Activated CD8-positive, alpha-beta T cell treated with anti-CD3 and anti-CD28 coated beads for 36 hours (primary cell): ENCODE measurements around the gene BRAT1. TPM values are rescaled to one million over a fixed set of nuclear protein-coding genes. Genes with fewer than 3 reads are reported as not detected.

ENCODE experiments used
- ATAC-seq: fragments of 200-7000 bp; cut with Tn5 transposase; one replicate; pipeline ENCODE4 v1.10.0; 2021; ENCODE audit warnings: mild to moderate bottlenecking, moderate library complexity
- CTCF ChIA-PET: fragments of 350-600 bp; sonication (Branson Sonifier 250); formaldehyde crosslinking; loops from one replicate; lab custom pipeline; 2021; ENCODE audit warnings: antibody characterized with exemption; lab: Charles Lee
- POLR2A ChIA-PET: fragments of 350-600 bp; sonication (Branson Sonifier 250); formaldehyde crosslinking; loops from one replicate; lab custom pipeline; 2021; ENCODE audit warnings: antibody characterized with exemption; lab: Charles Lee
- DNase-seq: peaks from one replicate; pipeline ENCODE4 v3.0.0-alpha.2; 2020
- H3K27ac Mint-ChIP-seq: one replicate; pipeline ENCODE4 v1.8.0; 2021; ENCODE audit warnings: mild to moderate bottlenecking, mixed read lengths
- H3K27me3 Mint-ChIP-seq: one replicate; pipeline ENCODE4 v1.8.0; 2021; ENCODE audit warnings: mixed read lengths
- H3K36me3 Mint-ChIP-seq: one replicate; pipeline ENCODE4 v1.8.0; 2021; ENCODE audit warnings: low read depth, mixed read lengths
- H3K4me1 Mint-ChIP-seq: one replicate; pipeline ENCODE4 v1.8.0; 2021; ENCODE audit warnings: low read depth, mixed read lengths
- H3K4me3 Mint-ChIP-seq: one replicate; pipeline ENCODE4 v1.8.0; 2021; ENCODE audit warnings: mild to moderate bottlenecking, moderate library complexity, mixed read lengths
- H3K9me3 Mint-ChIP-seq: one replicate; pipeline ENCODE4 v1.8.0; 2021; ENCODE audit warnings: mixed read lengths
- CTCF ChIP-seq: fragments of 200-600 bp; IDR thresholded peaks from one replicate; pipeline ENCODE4 v1.8.0; 2022; ENCODE audit warnings: antibody characterized with exemption, mild to moderate bottlenecking
- intact Hi-C: fragments of 100-400 bp; cut with micrococcal nuclease; formaldehyde crosslinking; loops from one replicate; pipeline ENCODE4 v1.10.0; 2022
- total RNA-seq, 2 experiments: library from RNA; stranded (reverse); gene quantifications; one replicate each; pipeline ENCODE4 v1.2.3, GENCODE V29; 2021

The BRAT1 gene
- total RNA-seq, 2 experiments from 2014 or later: 30.9 to 32.6 TPM

- DNase-seq (no peak), ATAC-seq (no peak)
- Mint-ChIP-seq H3K9me3 (no peaks in the 10 kb centered on the region), H3K4me3 (peak overlapping the region; percentile 68), H3K36me3 (no peaks in the 10 kb centered on the region), H3K27me3 (no peaks in the 10 kb centered on the region), H3K27ac (peak overlapping the region; percentile 84), H3K4me1 (peaks cover 56% of the 10 kb centered on the region)
- intact Hi-C loops: no loop called here
- POLR2A ChIA-PET: interaction anchor here (0.8 to 6.2 kb wide), 4 partner anchors 9 to 19 kb away, joined by 3 to 60 read pairs (median 14); partner anchors contain the start of gene LFNG
- TF ChIP-seq CTCF: no peak
- CTCF ChIA-PET: interaction anchor here (0.6 to 1.7 kb wide), 3 partner anchors 10 to 202 kb away, joined by 3 to 8 read pairs (median 4); no protein-coding TSS in a partner anchor
Measured at GRCh38 chr7:2507917-2508306, 47.4 kb downstream of the BRAT1 start.

DNA sequence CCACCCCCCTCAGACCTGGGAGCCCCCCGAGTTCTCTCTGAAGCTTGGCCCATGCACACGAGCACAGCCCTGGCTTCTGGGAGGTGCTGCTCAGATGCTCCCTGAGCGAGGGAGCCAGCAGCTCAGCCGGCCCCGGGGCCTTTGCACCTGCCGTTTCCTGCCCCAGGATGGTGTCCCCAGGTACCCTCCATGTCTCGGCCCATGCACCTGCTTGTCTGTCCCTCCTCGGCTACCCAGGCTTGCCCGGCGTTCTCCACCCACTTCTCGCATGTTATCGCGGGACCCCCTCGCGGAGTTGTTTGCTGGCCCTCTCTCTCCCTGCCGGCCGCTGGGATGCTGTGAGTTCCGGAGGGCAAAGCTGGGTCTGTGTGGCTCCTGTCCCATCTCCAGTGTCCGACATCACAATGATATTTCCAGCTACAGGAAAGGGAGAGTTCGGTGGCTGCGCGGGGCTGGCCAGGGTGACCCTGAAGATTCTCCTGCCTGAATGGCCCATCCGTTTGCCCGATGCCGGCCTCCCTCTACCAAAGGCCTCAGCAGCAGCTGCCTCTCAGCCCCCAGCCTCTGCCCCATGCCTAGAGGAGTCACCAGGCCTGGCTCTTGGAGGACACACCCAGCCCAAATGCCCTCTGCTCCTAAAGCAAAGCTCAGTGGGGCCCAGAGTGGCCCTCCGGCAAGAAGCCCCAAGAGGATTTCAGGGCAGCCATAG, 48.0 kb downstream of the BRAT1 start:
- CTCF ChIA-PET: interaction anchor here (0.6 to 1.7 kb wide), 2 partner anchors 44 to 202 kb away, joined by 3 to 8 read pairs; no protein-coding TSS in a partner anchor
- no peak overlapping the region for H3K4me3 Mint-ChIP-seq
- no peaks in the 10 kb centered on the region for H3K9me3 Mint-ChIP-seq

GRCh38 chr7:2505401-2505800, 49.9 kb downstream of the BRAT1 start:
- H3K27ac Mint-ChIP-seq: no peak overlapping the region
- no peak for ATAC-seq
- no peak overlapping the region for H3K4me3 Mint-ChIP-seq
- ChIA-PET CTCF (no interaction called here), POLR2A (no interaction called here)
- no peak for DNase-seq
- intact Hi-C loops: no loop called here
- no peaks in the 10 kb centered on the region for H3K36me3 Mint-ChIP-seq
- no peaks in the 10 kb centered on the region for H3K27me3 Mint-ChIP-seq
- no peak for TF ChIP-seq CTCF
- no peaks in the 10 kb centered on the region for H3K9me3 Mint-ChIP-seq
- peaks cover 37% of the 10 kb centered on the region for H3K4me1 Mint-ChIP-seq

More for the DNA sequence above, 48.0 kb downstream of the BRAT1 start:
- Mint-ChIP-seq H3K27ac (no peak overlapping the region), H3K4me1 (peaks cover 51% of the 10 kb centered on the region), H3K36me3 (no peaks in the 10 kb centered on the region), H3K27me3 (no peaks in the 10 kb centered on the region)
- intact Hi-C loops: no loop called here
- no peak for TF ChIP-seq CTCF
- POLR2A ChIA-PET: interaction anchor here (1.6 to 6.2 kb wide), 2 partner anchors 10 to 15 kb away, joined by 7 to 60 read pairs; partner anchors contain the start of gene LFNG
- no peak for ATAC-seq
- DNase-seq: no peak

- no peaks in the 10 kb centered on the region for H3K27me3 Mint-ChIP-seq
- DNase-seq (no peak), ATAC-seq (no peak)
- peaks cover 33% of the 10 kb centered on the region for H3K4me1 Mint-ChIP-seq
- H3K27ac Mint-ChIP-seq: no peak overlapping the region
- ChIA-PET POLR2A (interaction anchor here (0.6 kb wide), 1 partner anchor 32 kb away, joined by 3 read pairs; no protein-coding TSS in a partner anchor), CTCF (no interaction called here)
- no peaks in the 10 kb centered on the region for H3K36me3 Mint-ChIP-seq
- intact Hi-C loops: no loop called here
- H3K9me3 Mint-ChIP-seq: no peaks in the 10 kb centered on the region
- no peak overlapping the region for H3K4me3 Mint-ChIP-seq
- TF ChIP-seq CTCF: no peak
Measured at GRCh38 chr7:2504889-2505375, 50.4 kb downstream of the BRAT1 start.
